IMR-90 (cell line): ENCODE data around the gene TNFRSF9. TPM values are rescaled to one million over a fixed set of nuclear protein-coding genes. Genes with fewer than 3 reads are reported as not detected.

Experiments
- ATAC-seq: fragments of 200-7000 bp; cut with Tn5 transposase; 2 replicates; pipeline ENCODE4 v1.9.1; 2020; ENCODE audit warnings: low read depth, mild to moderate bottlenecking, moderate library complexity
- BruUV-seq: library from RNA; stranded (reverse); fragments of 400-500 nt; replicated peaks from 2 replicates; lab custom pipeline; 2021; lab: Mats Ljungman, UMichigan
- CTCF ChIA-PET: fragments of 300-600 bp; formaldehyde crosslinking; extraction: SDS; loops from one replicate; lab custom pipeline; 2021; ENCODE audit warnings: antibody characterized with exemption; lab: Yijun Ruan, JAX
- POLR2A ChIA-PET: fragments of 300-600 bp; sonication (Branson Sonifier 250); formaldehyde crosslinking; loops from one replicate; lab custom pipeline; 2022; ENCODE audit warnings: antibody characterized with exemption; ENCODE audit not compliant: unreplicated experiment; lab: Charles Lee
- DNase-seq: peaks from one replicate; pipeline ENCODE4 v3.0.0; 2013
- H2AFZ ChIP-seq: replicated peaks from 2 replicates; pipeline ENCODE3; 2013; ENCODE audit warnings: low read length, mild to moderate bottlenecking; ENCODE audit not compliant: poor library complexity
- H2AK5ac ChIP-seq: 2 replicates; pipeline ENCODE4 v1.6.1; 2013; ENCODE audit warnings: low read depth, low read length, inconsistent platforms
- H2AK9ac ChIP-seq: replicated peaks from 2 replicates; pipeline ENCODE3; 2013; ENCODE audit warnings: mild to moderate bottlenecking, low read depth, low read length, moderate library complexity; ENCODE audit not compliant: poor library complexity
- H2BK120ac ChIP-seq: 2 replicates; pipeline ENCODE4 v1.6.1; 2013; ENCODE audit warnings: low read depth, low read length, inconsistent platforms
- H2BK15ac ChIP-seq: 3 replicates; pipeline ENCODE4 v1.6.1; 2013; ENCODE audit warnings: low read depth, low read length, inconsistent platforms
- H2BK20ac ChIP-seq: 2 replicates; pipeline ENCODE4 v1.6.1; 2013; ENCODE audit warnings: low read depth, mild to moderate bottlenecking, inconsistent platforms, low read length, moderate library complexity
- H2BK5ac ChIP-seq: 2 replicates; pipeline ENCODE4 v1.6.1; 2013; ENCODE audit warnings: mild to moderate bottlenecking, low read depth, low read length, inconsistent platforms; ENCODE audit not compliant: poor library complexity, severe bottlenecking
- H3K14ac ChIP-seq: replicated peaks from 2 replicates; pipeline ENCODE4 v1.6.1; 2013; ENCODE audit warnings: low read depth, low read length, inconsistent platforms
- H3K18ac ChIP-seq: 2 replicates; pipeline ENCODE4 v1.6.1; 2013; ENCODE audit warnings: low read depth, low read length, control low read depth
- H3K23ac ChIP-seq: 2 replicates; pipeline ENCODE4 v1.6.1; 2013; ENCODE audit warnings: low read depth, low read length, inconsistent platforms
- H3K27ac ChIP-seq: 2 replicates; pipeline ENCODE4 v1.5.1; 2013; ENCODE audit warnings: mild to moderate bottlenecking, control low read depth, low read length; ENCODE audit not compliant: insufficient read depth
- H3K27me3 ChIP-seq: 2 replicates; pipeline ENCODE4 v1.6.1; 2013; ENCODE audit warnings: low read length; ENCODE audit not compliant: control insufficient read depth, insufficient read depth
- H3K36me3 ChIP-seq: 2 replicates; pipeline ENCODE4 v1.6.1; 2013; ENCODE audit warnings: low read length, mixed read lengths; ENCODE audit not compliant: control insufficient read depth, insufficient read depth
- H3K4ac ChIP-seq: 2 replicates; pipeline ENCODE4 v1.6.1; 2013; ENCODE audit warnings: low read depth, low read length, inconsistent platforms
- H3K4me1 ChIP-seq: 2 replicates; pipeline ENCODE4 v1.6.1; 2013; ENCODE audit warnings: low read length, mixed read lengths; ENCODE audit not compliant: control insufficient read depth, insufficient read depth
- H3K4me2 ChIP-seq: 2 replicates; pipeline ENCODE4 v1.6.1; 2013; ENCODE audit warnings: low read depth, mild to moderate bottlenecking, control low read depth, low read length, moderate library complexity
- H3K4me3 ChIP-seq: 2 replicates; pipeline ENCODE4 v1.5.1; 2013; ENCODE audit warnings: low read depth, mild to moderate bottlenecking, control low read depth, low read length, moderate library complexity; ENCODE audit not compliant: insufficient read depth
- H3K56ac ChIP-seq: 2 replicates; pipeline ENCODE4 v1.6.1; 2013; ENCODE audit warnings: low read length, inconsistent platforms; ENCODE audit not compliant: insufficient read depth; ENCODE audit errors: extremely low read depth
- H3K79me1 ChIP-seq, 2 experiments: 2 replicates each; pipeline ENCODE4 v1.6.1; 2013; ENCODE audit warnings: low read length in 2 of 2, inconsistent platforms in 1 of 2, low read depth in 1 of 2
- H3K9ac ChIP-seq: 2 replicates; pipeline ENCODE4 v1.6.1; 2013; ENCODE audit warnings: low read depth, low read length, control low read depth
- H3K9me1 ChIP-seq: 2 replicates; pipeline ENCODE4 v1.6.1; 2013; ENCODE audit warnings: low read length, inconsistent platforms; ENCODE audit not compliant: insufficient read depth
- H3K9me3 ChIP-seq: 2 replicates; pipeline ENCODE4 v1.6.1; 2013; ENCODE audit warnings: low read length; ENCODE audit not compliant: control insufficient read depth, insufficient read depth
- H4K20me1 ChIP-seq: 2 replicates; pipeline ENCODE4 v1.6.1; 2013; ENCODE audit warnings: low read length, inconsistent platforms; ENCODE audit not compliant: insufficient read depth
- H4K5ac ChIP-seq: 2 replicates; pipeline ENCODE4 v1.6.1; 2013; ENCODE audit warnings: mild to moderate bottlenecking, low read depth, low read length, control low read depth
- H4K8ac ChIP-seq, 2 experiments: 2 replicates each; pipeline ENCODE4 v1.6.1; 2013; ENCODE audit warnings: low read depth in 2 of 2, low read length in 2 of 2, control low read depth in 1 of 2, inconsistent platforms in 1 of 2
- H4K91ac ChIP-seq: 2 replicates; pipeline ENCODE4 v1.6.1; 2013; ENCODE audit warnings: low read depth, low read length, inconsistent platforms; ENCODE audit not compliant: insufficient read depth
- BHLHE40 ChIP-seq: fragments of 150-350 bp; IDR thresholded peaks from 2 replicates; pipeline ENCODE4 v1.6.1; 2016; ENCODE audit warnings: mild to moderate bottlenecking, low read depth, low read length
- CEBPB ChIP-seq: IDR thresholded peaks from 2 replicates; pipeline ENCODE4 v1.6.1; 2012; ENCODE audit warnings: low read depth, low read length, improper control_type of control experiment
- CHD1 ChIP-seq: IDR thresholded peaks from 2 replicates; pipeline ENCODE4 v1.6.1; 2012; ENCODE audit warnings: low read depth, low read length, improper control_type of control experiment
- FOS ChIP-seq: fragments of 150-350 bp; IDR thresholded peaks from 2 replicates; pipeline ENCODE4 v1.6.1; 2016; ENCODE audit warnings: low read depth, low read length
- MAFK ChIP-seq: IDR thresholded peaks from 2 replicates; pipeline ENCODE4 v1.6.1; 2012; ENCODE audit warnings: low read depth, low read length, improper control_type of control experiment
- MXI1 ChIP-seq: IDR thresholded peaks from 2 replicates; pipeline ENCODE4 v1.6.1; 2012; ENCODE audit warnings: low read depth, mild to moderate bottlenecking, low read length, moderate library complexity, borderline replicate concordance
- RAD21 ChIP-seq: IDR thresholded peaks from 2 replicates; pipeline ENCODE4 v1.6.1; 2012; ENCODE audit warnings: low read length, improper control_type of control experiment
- RCOR1 ChIP-seq: IDR thresholded peaks from 2 replicates; pipeline ENCODE4 v1.6.1; 2012; ENCODE audit warnings: mild to moderate bottlenecking, low read length, improper control_type of control experiment; ENCODE audit not compliant: insufficient replicate concordance
- RFX5 ChIP-seq: IDR thresholded peaks from 2 replicates; pipeline ENCODE4 v1.8.0; 2012; ENCODE audit warnings: low read depth, mild to moderate bottlenecking, low read length, moderate library complexity
- WGBS, 2 experiments: methylation state at CpG; one replicate each; pipeline versions ENCODE4 v1.1.5 to v1.1.7; 2013; ENCODE audit warnings: missing lambda C conversion rate in 2 of 2; ENCODE audit not compliant: insufficient read length in 1 of 2; ENCODE audit errors: extremely low coverage in 2 of 2; 5-methylcytosine and 5-hydroxymethylcytosine counted together
- dilution Hi-C: fragments of 300-500 bp; cut with HindIII; formaldehyde crosslinking; loops from one replicate; pipeline ENCODE4 v1.14.3; 2018; ENCODE audit warnings: low sequenced_read_pairs; ENCODE audit not compliant: unreplicated experiment
- in situ Hi-C: fragments of 300-500 bp; cut with MboI; formaldehyde crosslinking; loops from 3 replicates; pipeline ENCODE4 v1.14.3; 2019; ENCODE audit warnings: low sequenced_read_pairs, inconsistent platforms, mixed read lengths
- intact Hi-C: fragments of 100-400 bp; cut with micrococcal nuclease; formaldehyde crosslinking; loops from 2 replicates; pipeline ENCODE4 v1.10.0; 2022
- microRNA-seq, 2 experiments: library from miRNA; stranded (forward) in 1 of 2; unstranded in 1 of 2; fragments of 10-50 nt in 1 of 2; fragments of <30 nt in 1 of 2; gene quantifications in 1 of 2; microRNA quantifications in 1 of 2; one replicate each; pipeline versions ENCODE3 to v1.1.0; 2013 to 2020; ENCODE audit not compliant: insufficient read depth in 1 of 2, insufficient read length in 1 of 2, unreplicated experiment in 1 of 2
- polyA plus RNA-seq, 3 experiments: library from polyadenylated mRNA; depleted of rRNA; stranded (reverse); fragments of >200 nt; gene quantifications; 2 replicates each; pipeline ENCODE4 v1.2.3, GENCODE V29; 2012; ENCODE audit warnings: low replicate concordance in 1 of 3
- small RNA-seq, 5 experiments: library from RNA; depleted of rRNA; stranded (forward); fragments of <200 nt; gene quantifications; one replicate each; pipeline ENCODE3, GENCODE V24; 2012
- total RNA-seq: library from RNA; depleted of rRNA; stranded (reverse); fragments of >200 nt; gene quantifications from 2 replicates; pipeline ENCODE4 v1.2.3, GENCODE V29; 2012; rRNA removed
- TF ChIP-seq, protein P1 (sequence below): fragments of 150-350 bp; IDR thresholded peaks from 2 replicates; pipeline ENCODE4 v1.6.1; 2017; ENCODE audit warnings: mild to moderate bottlenecking, antibody characterized with exemption, low read length, low read depth

The TNFRSF9 gene
- total and polyA plus RNA-seq, 2 of the 4 experiments (the other 2 are of a cell fraction): 0.43 to 0.72 TPM

DNA sequence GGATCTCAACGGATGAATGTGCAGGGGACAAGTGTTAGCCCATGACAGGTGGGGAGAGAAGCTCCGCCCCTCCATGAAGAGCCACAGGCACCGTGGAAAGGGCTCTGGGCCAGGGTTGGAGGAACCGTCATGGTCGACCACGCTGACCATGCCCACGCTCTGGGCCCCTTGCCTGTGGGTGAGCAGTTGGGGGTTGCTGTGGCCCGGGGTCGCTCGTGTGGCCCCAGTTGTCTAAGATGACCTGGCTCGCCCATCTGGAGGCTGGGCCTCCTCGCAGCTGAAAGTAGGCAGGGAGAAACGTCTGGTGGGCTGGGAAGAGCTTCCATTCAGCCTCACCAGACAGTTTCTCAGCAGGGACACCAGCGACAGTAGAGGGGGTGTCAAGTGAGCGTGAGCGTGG lies 74.7 kb downstream of the TNFRSF9 start:
- Histone ChIP-seq H3K23ac (no peak overlapping the region), H2AK9ac (no peak overlapping the region), H3K4me2 (no peak overlapping the region), H2AFZ (no peak overlapping the region), H3K9ac (no peak overlapping the region), H4K8ac (no peak overlapping the region), H2BK20ac (no peak overlapping the region), H3K4me3 (no peak overlapping the region), H2BK15ac (no peak overlapping the region), H3K18ac (no peak overlapping the region), H3K9me3 (peaks cover 7% of the 10 kb centered on the region), H2AK5ac (no peak overlapping the region), H3K79me1 (no peaks in the 10 kb centered on the region), H3K27ac (no peak overlapping the region), H3K4me1 (no peaks in the 10 kb centered on the region), H3K36me3 (no peaks in the 10 kb centered on the region), H4K91ac (no peak overlapping the region), H2BK5ac (no peak overlapping the region), H3K27me3 (peaks cover 4% of the 10 kb centered on the region), H4K20me1 (no peaks in the 10 kb centered on the region), H3K4ac (no peak overlapping the region), H4K5ac (no peak overlapping the region), H2BK120ac (no peak overlapping the region), H3K9me1 (no peaks in the 10 kb centered on the region), H3K14ac (no peak overlapping the region), H3K56ac (no peak overlapping the region)
- DNase-seq: no peak
- TF ChIP-seq RAD21 (no peak), CHD1 (no peak), MAFK (no peak), BHLHE40 (no peak), MXI1 (no peak), RFX5 (no peak), FOS (no peak), RCOR1 (no peak), CEBPB (no peak)
- TF ChIP-seq, protein P1, sequence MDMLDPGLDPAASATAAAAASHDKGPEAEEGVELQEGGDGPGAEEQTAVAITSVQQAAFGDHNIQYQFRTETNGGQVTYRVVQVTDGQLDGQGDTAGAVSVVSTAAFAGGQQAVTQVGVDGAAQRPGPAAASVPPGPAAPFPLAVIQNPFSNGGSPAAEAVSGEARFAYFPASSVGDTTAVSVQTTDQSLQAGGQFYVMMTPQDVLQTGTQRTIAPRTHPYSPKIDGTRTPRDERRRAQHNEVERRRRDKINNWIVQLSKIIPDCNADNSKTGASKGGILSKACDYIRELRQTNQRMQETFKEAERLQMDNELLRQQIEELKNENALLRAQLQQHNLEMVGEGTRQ: no peak
- no peak for ATAC-seq
- WGBS, 2 experiments: 79% methylated on average over 7 of the region's 16 CpGs; no CpG with 5 or more reads in 1 of the 2 experiments
- dilution Hi-C loops (no loop called here), in situ Hi-C loops (no loop called here), intact Hi-C loops (no loop called here)
- ChIA-PET POLR2A (no interaction called here), CTCF (no interaction called here)
- no TSS peak for BruUV-seq

Small RNA genes within 50 kb of the gene (microRNA-seq; reads per million reads assigned to microRNA genes)
- not detected for gene RF00019 (ENCODE audit: insufficient read depth, insufficient read length)

Small RNA genes within 50 kb of the gene (small RNA-seq; reads per million reads assigned to genes)
- 0 reads per million in 5 experiments for gene RF00019

Other genes with a start within 250 kb of the TNFRSF9 start
- gene VAMP3, start 169.5 kb downstream of the TNFRSF9 start, total RNA-seq: 280 and 354 TPM in 2 replicates
- gene VAMP3, start 169.5 kb downstream of the TNFRSF9 start, polyA plus RNA-seq (2012; rRNA removed): 88.0 and 99.1 TPM in 2 replicates
- gene PER3, start 156.5 kb downstream of the TNFRSF9 start, total RNA-seq: 3.4 and 3.6 TPM in 2 replicates
- 4.2 and 4.8 TPM in 2 replicates for gene PER3, start 156.5 kb downstream of the TNFRSF9 start, polyA plus RNA-seq (2012; rRNA removed)
- gene UTS2, start 87.8 kb downstream of the TNFRSF9 start, total RNA-seq: not detected in 2 replicates
- not detected in 2 replicates for gene UTS2, start 87.8 kb downstream of the TNFRSF9 start, polyA plus RNA-seq (2012; rRNA removed)
- gene PARK7, start 20.9 kb upstream of the TNFRSF9 start, total RNA-seq: 207 and 384 TPM in 2 replicates
- gene PARK7, start 20.9 kb upstream of the TNFRSF9 start, polyA plus RNA-seq (2012; rRNA removed): 348 and 357 TPM in 2 replicates
- 101 and 106 TPM in 2 replicates for gene ERRFI1, start 85.5 kb upstream of the TNFRSF9 start, total RNA-seq
- gene ERRFI1, start 85.5 kb upstream of the TNFRSF9 start, polyA plus RNA-seq (2012; rRNA removed): 102 and 145 TPM in 2 replicates